A549 (cell line): ENCODE measurements around the gene CFAP99.

Experiments
- CEBPB ChIP-seq, 2 experiments: fragments of >200 bp in 1 of 2; sonication (Bioruptor Twin) in 1 of 2; formaldehyde crosslinking in 1 of 2; IDR thresholded peaks; 2 replicates each; pipeline ENCODE4 v1.6.1; 2012 to 2016
- EP300 ChIP-seq, 2 experiments: fragments of >200 bp; sonication (Bioruptor Twin); formaldehyde crosslinking; IDR thresholded peaks; 2 replicates in 1 of 2; 3 replicates in 1 of 2; pipeline ENCODE4 v1.6.1; 2016 to 2017
- JUNB ChIP-seq: fragments of >200 bp; sonication (Bioruptor Twin); formaldehyde crosslinking; IDR thresholded peaks from 2 replicates; pipeline ENCODE4 v1.6.1; 2016
- KDM5A ChIP-seq: fragments of 200-600 bp; sonication (generic); IDR thresholded peaks from 2 replicates; pipeline ENCODE4 v1.6.1; 2016; ENCODE audit warnings: antibody characterized with exemption, mild to moderate bottlenecking
- NR3C1 ChIP-seq: fragments of >200 bp; sonication (Bioruptor Twin); formaldehyde crosslinking; IDR thresholded peaks from 3 replicates; pipeline ENCODE4 v1.6.1; 2017
- SREBF2 ChIP-seq: fragments of 450-650 bp; IDR thresholded peaks from 2 replicates; pipeline ENCODE4 v1.6.1; 2014; ENCODE audit warnings: mild to moderate bottlenecking, moderate library complexity
- TF ChIP-seq, protein P1 (sequence below): fragments of >200 bp; sonication (Bioruptor Twin); formaldehyde crosslinking; IDR thresholded peaks from 3 replicates; pipeline ENCODE4 v1.5.1; 2016

- TF ChIP-seq, protein P1, sequence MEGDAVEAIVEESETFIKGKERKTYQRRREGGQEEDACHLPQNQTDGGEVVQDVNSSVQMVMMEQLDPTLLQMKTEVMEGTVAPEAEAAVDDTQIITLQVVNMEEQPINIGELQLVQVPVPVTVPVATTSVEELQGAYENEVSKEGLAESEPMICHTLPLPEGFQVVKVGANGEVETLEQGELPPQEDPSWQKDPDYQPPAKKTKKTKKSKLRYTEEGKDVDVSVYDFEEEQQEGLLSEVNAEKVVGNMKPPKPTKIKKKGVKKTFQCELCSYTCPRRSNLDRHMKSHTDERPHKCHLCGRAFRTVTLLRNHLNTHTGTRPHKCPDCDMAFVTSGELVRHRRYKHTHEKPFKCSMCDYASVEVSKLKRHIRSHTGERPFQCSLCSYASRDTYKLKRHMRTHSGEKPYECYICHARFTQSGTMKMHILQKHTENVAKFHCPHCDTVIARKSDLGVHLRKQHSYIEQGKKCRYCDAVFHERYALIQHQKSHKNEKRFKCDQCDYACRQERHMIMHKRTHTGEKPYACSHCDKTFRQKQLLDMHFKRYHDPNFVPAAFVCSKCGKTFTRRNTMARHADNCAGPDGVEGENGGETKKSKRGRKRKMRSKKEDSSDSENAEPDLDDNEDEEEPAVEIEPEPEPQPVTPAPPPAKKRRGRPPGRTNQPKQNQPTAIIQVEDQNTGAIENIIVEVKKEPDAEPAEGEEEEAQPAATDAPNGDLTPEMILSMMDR = no peak
- no peak for TF ChIP-seq JUNB
- TF ChIP-seq CEBPB (IDR thresholded peaks at IDR 0.05) = no peak
- no peak for TF ChIP-seq NR3C1
- TF ChIP-seq EP300 (IDR thresholded peaks at IDR 0.05) = no peak
- no peak for TF ChIP-seq SREBF2
- TF ChIP-seq KDM5A = no peak
These were observed 61.9 kb downstream of the CFAP99 start for GRCh38 chr4:2480649-2481048.
